ENCODE measurements around the gene MLPH. TPM values are rescaled to one million over a fixed set of nuclear protein-coding genes. Genes with fewer than 3 reads are reported as not detected.

Gene MLPH
- total and polyA plus RNA-seq, 2 of the 13 experiments (the other 11 are each of a cell fraction or from before 2014, with no cell fraction given): 0.12 TPM; not detected in 1

DNA sequence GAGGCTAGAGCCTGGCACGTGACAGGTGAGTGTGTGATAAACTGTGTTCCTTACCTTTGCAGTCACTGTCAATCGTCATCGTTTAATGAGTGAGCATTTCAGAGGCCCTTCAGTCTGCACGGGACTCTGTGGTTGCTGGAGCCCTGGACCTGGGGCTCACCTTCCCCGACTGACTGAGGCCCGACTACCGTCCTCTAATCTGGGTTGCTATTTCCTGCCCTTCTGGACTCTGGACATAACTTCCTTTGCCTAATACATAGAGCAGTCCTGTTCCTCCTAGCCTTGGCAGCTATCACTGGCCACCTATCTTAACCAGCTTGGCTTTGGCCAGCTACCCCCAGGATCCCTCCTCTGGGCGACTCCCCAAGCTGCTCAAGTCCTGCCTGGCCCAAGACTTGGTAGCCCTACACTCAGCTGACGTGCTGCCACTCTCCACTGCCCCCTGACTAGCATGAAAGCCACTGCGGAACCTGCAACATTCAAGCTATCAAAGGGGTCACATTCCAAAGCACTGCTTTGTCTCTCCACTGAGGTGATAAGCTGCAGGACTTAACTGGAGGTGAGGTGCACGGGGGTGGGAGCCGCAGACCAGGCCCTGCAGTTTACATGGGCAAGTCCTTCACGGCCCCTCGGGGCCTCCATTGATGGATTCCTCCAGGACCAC is 114.5 kb downstream of the MLPH start (continued):
- no peak for TF ChIP-seq GMEB1 (CRISPR knock-in tag; IDR thresholded peaks at IDR 0.05; ENCODE audit: borderline replicate concordance)
- TF ChIP-seq AGO2 (optimal IDR thresholded peaks at IDR 0.05; ENCODE audit: low read depth, low read length): no peak
- 0 out of 2 replicates have a peak, but pooled peaks have one; percentile 38 for TF ChIP-seq ZBTB43 (CRISPR knock-in tag; conservative IDR thresholded peaks at IDR 0.05)
- TF ChIP-seq NFIB (CRISPR knock-in tag; IDR thresholded peaks at IDR 0.05; ENCODE audit: borderline replicate concordance): no peak
- TF ChIP-seq CREBL2 (CRISPR knock-in tag; IDR thresholded peaks at IDR 0.05; ENCODE audit: borderline replicate concordance): no peak
- peak; percentile 76; the same call in 1 of the 2 replicates for TF ChIP-seq ELF3 (CRISPR knock-in tag; IDR thresholded peaks at IDR 0.05)
- TF ChIP-seq PATZ1 (CRISPR knock-in tag; IDR thresholded peaks at IDR 0.05): peak; percentile 63
- TF ChIP-seq MLLT10 (CRISPR knock-in tag; IDR thresholded peaks at IDR 0.05): no peak
- no peak; the same call in 1 of the 2 replicates for TF ChIP-seq HMG20A (CRISPR knock-in tag; IDR thresholded peaks at IDR 0.05; ENCODE audit: borderline replicate concordance)
- TF ChIP-seq HIC2 (CRISPR knock-in tag; IDR thresholded peaks at IDR 0.05; ENCODE audit: low read depth): no peak
- no peak for TF ChIP-seq HOXA5 (CRISPR knock-in tag; IDR thresholded peaks at IDR 0.05)
- TF ChIP-seq ZBTB10 (CRISPR knock-in tag; IDR thresholded peaks at IDR 0.05; ENCODE audit: borderline replicate concordance): no peak
- no peak for TF ChIP-seq PRDM15 (CRISPR knock-in tag; IDR thresholded peaks at IDR 0.05)
- TF ChIP-seq HNRNPH1 (optimal IDR thresholded peaks at IDR 0.05; ENCODE audit: low read depth, low read length): no peak
